ENCODE results near the gene TJP2. TPM values are rescaled to one million over a fixed set of nuclear protein-coding genes. Genes with fewer than 3 reads are reported as not detected.

The TJP2 gene
- total and polyA plus RNA-seq, 2 of the 4 experiments (the other 2 are of a cell fraction), result 38.3 to 49.3 TPM

DNA sequence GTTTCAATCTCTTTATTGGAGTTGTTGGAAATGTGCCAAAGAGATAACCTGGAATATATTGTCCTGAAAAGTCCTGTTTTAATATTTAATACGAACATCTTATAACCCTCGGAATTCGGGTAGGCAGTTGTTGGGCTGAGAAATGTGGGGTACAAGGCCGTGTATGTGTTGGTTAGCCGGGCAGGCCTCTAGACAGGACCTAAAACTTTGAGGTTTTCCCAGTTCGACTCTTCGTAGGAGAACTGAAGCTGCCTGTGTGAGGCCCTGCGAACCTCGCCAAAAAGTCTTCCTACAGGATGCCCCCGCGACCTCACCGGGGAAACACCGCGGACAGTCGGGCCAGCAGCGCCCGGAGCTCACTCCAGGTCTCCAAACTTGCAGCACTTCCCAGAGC is 583 bp upstream of the TJP2 start:
- in situ Hi-C loops (cut with MboI; ENCODE audit: low sequenced_read_pairs), result no loop called here
- peaks cover 7 to 64% of the 10 kb centered on the region in 2 experiments; a peak in 3 of 4 replicates for H3K79me1 ChIP-seq (ENCODE audit: low read depth in 1 of 2, low read length in 2 of 2)
- peak overlapping the region; percentile 65; the same call in 1 of the 2 replicates for H3K23ac ChIP-seq (ENCODE audit: low read depth, low read length)
- ATAC-seq (ENCODE audit: low read depth), result no peak
- dilution Hi-C loops (cut with HindIII; ENCODE audit: low sequenced_read_pairs, unreplicated experiment), result no loop called here
- no peaks in the 10 kb centered on the region for H3K27me3 ChIP-seq (ENCODE audit: control insufficient read depth, insufficient read depth, low read length)
- H3K18ac ChIP-seq (ENCODE audit: low read depth, low read length), result peak overlapping the region; percentile 36; the same call in 1 of the 2 replicates
- POLR2A ChIA-PET (ENCODE audit: unreplicated experiment), result no interaction called here
- no peak overlapping the region for H4K5ac ChIP-seq (ENCODE audit: low read depth, low read length)
- H3K14ac ChIP-seq (replicated peaks; ENCODE audit: low read depth, low read length), result peak overlapping the region; percentile 12; the same call in 1 of the 2 replicates
- peaks cover 15% of the 10 kb centered on the region; the same call in 1 of the 2 replicates for H4K20me1 ChIP-seq (ENCODE audit: insufficient read depth, low read length)
- peak overlapping the region; percentile 92 for H2AFZ ChIP-seq (replicated peaks; ENCODE audit: low read length, poor library complexity)
- H3K9me3 ChIP-seq (ENCODE audit: control insufficient read depth, insufficient read depth, low read length), result no peaks in the 10 kb centered on the region
- H2BK120ac ChIP-seq (ENCODE audit: low read depth, low read length), result 0 out of 2 replicates have a peak overlapping the region, but pooled peaks have one; percentile 10
- H3K56ac ChIP-seq (ENCODE audit: extremely low read depth, insufficient read depth, low read length), result peak overlapping the region; percentile 59; the same call in 1 of the 2 replicates
- DNase-seq, result no peak
- H3K4me3 ChIP-seq (ENCODE audit: insufficient read depth, low read depth, low read length), result peak overlapping the region; percentile 69
- peak overlapping the region in 1 of 2 experiments; percentile 53; a peak in 1 of 4 replicates for H4K8ac ChIP-seq (ENCODE audit: low read depth in 2 of 2, low read length in 2 of 2)
- peaks cover 9% of the 10 kb centered on the region for H3K9me1 ChIP-seq (ENCODE audit: insufficient read depth, low read length)
- no TSS peak for BruUV-seq (replicated peaks)
- peak overlapping the region; percentile 75; the same call in 1 of the 2 replicates for H3K4ac ChIP-seq (ENCODE audit: low read depth, low read length)
- intact Hi-C loops (cut with micrococcal nuclease), result no loop called here
- no peak overlapping the region for H2BK15ac ChIP-seq (ENCODE audit: low read depth, low read length)
- H3K9ac ChIP-seq (ENCODE audit: low read depth, low read length), result peak overlapping the region; percentile 63
- H2AK5ac ChIP-seq (ENCODE audit: low read depth, low read length), result no peak overlapping the region
- peak overlapping the region; percentile 43 for H2BK5ac ChIP-seq (ENCODE audit: low read depth, low read length, poor library complexity, severe bottlenecking)
- WGBS, 2 experiments (ENCODE audit: extremely low coverage in 2 of 2, insufficient read length in 1 of 2), result 5% methylated on average over 4 of the region's 17 CpGs; no CpG with 5 or more reads in 1 of the 2 experiments
- no peak overlapping the region for H2BK20ac ChIP-seq (ENCODE audit: low read depth, low read length)
- CTCF ChIA-PET, result no interaction called here
- H2AK9ac ChIP-seq (replicated peaks; ENCODE audit: low read depth, low read length, poor library complexity), result peak overlapping the region; percentile 33
- no peak for TF ChIP-seq BHLHE40 (IDR thresholded peaks at IDR 0.05; ENCODE audit: low read depth, low read length)
- TF ChIP-seq MAZ (IDR thresholded peaks at IDR 0.05; ENCODE audit: borderline replicate concordance, low read depth, low read length), result no peak
- no peak; the same call in 1 of the 2 replicates for TF ChIP-seq CHD1 (IDR thresholded peaks at IDR 0.05; ENCODE audit: low read depth, low read length)
- H3K27ac ChIP-seq (ENCODE audit: insufficient read depth, low read length), result peak overlapping the region; percentile 60; the same call in 1 of the 2 replicates
- peaks cover 8% of the 10 kb centered on the region for H3K4me1 ChIP-seq (ENCODE audit: control insufficient read depth, insufficient read depth, low read length)
- H4K91ac ChIP-seq (ENCODE audit: insufficient read depth, low read depth, low read length), result peak overlapping the region; percentile 23; the same call in 1 of the 2 replicates
- H3K4me2 ChIP-seq (ENCODE audit: low read depth, low read length), result peak overlapping the region; percentile 98
- no peaks in the 10 kb centered on the region for H3K36me3 ChIP-seq (ENCODE audit: control insufficient read depth, insufficient read depth, low read length)
